Measurements from ENCODE around the gene B3GALT6. TPM values are rescaled to one million over a fixed set of nuclear protein-coding genes. Genes with fewer than 3 reads are reported as not detected.

Gene B3GALT6
- total and polyA plus RNA-seq, 2 experiments from 2014 or later: 5.5 to 26.5 TPM

- no peak overlapping the region for H2AFZ ChIP-seq
- Mint-ChIP-seq H3K4me3 (peak overlapping the region; percentile 88), H3K27ac (peak overlapping the region; percentile 82), H3K9me3 (peaks cover 3% of the 10 kb centered on the region; the same call in 1 of the 3 replicates), H3K27me3 (ENCODE audit: insufficient read depth, low read depth, poor library complexity) (peaks cover 11% of the 10 kb centered on the region), H3K36me3 (ENCODE audit: low read depth) (peaks cover 12% of the 10 kb centered on the region; the same call in 2 of the 3 replicates), H3K4me1 (peaks cover 25% of the 10 kb centered on the region)
- no peak for ATAC-seq
- no peaks in the 10 kb centered on the region for H3K27me3 ChIP-seq (ENCODE audit: insufficient read depth)
- no peaks in the 10 kb centered on the region for H3K9me2 ChIP-seq (ENCODE audit: insufficient read depth)
- peaks cover 18% of the 10 kb centered on the region for H4K20me1 ChIP-seq (replicated peaks; ENCODE audit: insufficient read depth)
- no peak for DNase-seq (ENCODE audit: low spot score)
- TF ChIP-seq ZNF114 (CRISPR knock-in tag; IDR thresholded peaks at IDR 0.05) (no peak), EZH2phosphoT487 (IDR thresholded peaks at IDR 0.05; ENCODE audit: unreplicated experiment) (no peak), REST (IDR thresholded peaks at IDR 0.05; ENCODE audit: unreplicated experiment) (no peak), ETS1 (IDR thresholded peaks at IDR 0.05) (no peak), ZNF462 (CRISPR knock-in tag; IDR thresholded peaks at IDR 0.05) (no peak), ZNF331 (CRISPR knock-in tag; IDR thresholded peaks at IDR 0.05; ENCODE audit: low read depth) (no peak), POLR2AphosphoS5 (IDR thresholded peaks at IDR 0.05; ENCODE audit: low read depth) (no peak), JUNB (IDR thresholded peaks at IDR 0.05; ENCODE audit: unreplicated experiment) (no peak), CREB1 (CRISPR knock-in tag; IDR thresholded peaks at IDR 0.05; ENCODE audit: low read depth) (no peak)
- TF ChIP-seq, protein P1, sequence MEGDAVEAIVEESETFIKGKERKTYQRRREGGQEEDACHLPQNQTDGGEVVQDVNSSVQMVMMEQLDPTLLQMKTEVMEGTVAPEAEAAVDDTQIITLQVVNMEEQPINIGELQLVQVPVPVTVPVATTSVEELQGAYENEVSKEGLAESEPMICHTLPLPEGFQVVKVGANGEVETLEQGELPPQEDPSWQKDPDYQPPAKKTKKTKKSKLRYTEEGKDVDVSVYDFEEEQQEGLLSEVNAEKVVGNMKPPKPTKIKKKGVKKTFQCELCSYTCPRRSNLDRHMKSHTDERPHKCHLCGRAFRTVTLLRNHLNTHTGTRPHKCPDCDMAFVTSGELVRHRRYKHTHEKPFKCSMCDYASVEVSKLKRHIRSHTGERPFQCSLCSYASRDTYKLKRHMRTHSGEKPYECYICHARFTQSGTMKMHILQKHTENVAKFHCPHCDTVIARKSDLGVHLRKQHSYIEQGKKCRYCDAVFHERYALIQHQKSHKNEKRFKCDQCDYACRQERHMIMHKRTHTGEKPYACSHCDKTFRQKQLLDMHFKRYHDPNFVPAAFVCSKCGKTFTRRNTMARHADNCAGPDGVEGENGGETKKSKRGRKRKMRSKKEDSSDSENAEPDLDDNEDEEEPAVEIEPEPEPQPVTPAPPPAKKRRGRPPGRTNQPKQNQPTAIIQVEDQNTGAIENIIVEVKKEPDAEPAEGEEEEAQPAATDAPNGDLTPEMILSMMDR (conservative IDR thresholded peaks at IDR 0.05; ENCODE audit: low read depth in 2 of 2): no peak
- peaks cover 40% of the 10 kb centered on the region for H3K79me2 ChIP-seq (replicated peaks; ENCODE audit: insufficient read depth)
- H3K27ac ChIP-seq (ENCODE audit: low read depth): no peak overlapping the region
- peak overlapping the region; percentile 92 for H3K4me2 ChIP-seq
- peak overlapping the region; percentile 90 for H3K4me3 ChIP-seq
- no peaks in the 10 kb centered on the region for H3K36me3 ChIP-seq (ENCODE audit: insufficient read depth)
- H3K4me1 ChIP-seq (ENCODE audit: insufficient read depth): no peaks in the 10 kb centered on the region; the same call in 1 of the 2 replicates
- 0 out of 2 replicates have a peak, but pooled peaks cover 3% of the 10 kb centered on the region for H3F3A ChIP-seq (replicated peaks; ENCODE audit: low read depth)
Observed at GRCh38 chr1:1273209-1273511, 41.1 kb downstream of the B3GALT6 start.

Measured in GM23338 (cell line).